HepG2 (cell line): ENCODE data around the gene PPP1CB. TPM values are rescaled to one million over a fixed set of nuclear protein-coding genes. Genes with fewer than 3 reads are reported as not detected.

Source experiments
- ATAC-seq: fragments of 200-7000 bp; cut with Tn5 transposase; 3 replicates; pipeline ENCODE4 v1.9.1; 2020; ENCODE audit warnings: mild to moderate bottlenecking, moderate library complexity
- BruUV-seq: library from RNA; stranded (reverse); fragments of 400-500 nt; replicated peaks from 2 replicates; lab custom pipeline; 2021; lab: Mats Ljungman, UMichigan
- CTCF ChIA-PET: fragments of 300-600 bp; formaldehyde crosslinking; extraction: SDS; loops from one replicate; lab custom pipeline; 2021; ENCODE audit warnings: low total read pairs, inconsistent platforms, low intra/inter-chr PET ratio; lab: Yijun Ruan, JAX
- POLR2A ChIA-PET: fragments of 350-600 bp; sonication (Branson Sonifier 250); formaldehyde crosslinking; loops from one replicate; lab custom pipeline; 2020; ENCODE audit warnings: antibody characterized with exemption, inconsistent platforms; lab: Yijun Ruan, JAX
- DNase-seq: peaks from one replicate; pipeline ENCODE4 v3.0.0-alpha.2; 2015; ENCODE audit warnings: low spot score
- FAIRE-seq: peaks from 3 replicates; lab custom pipeline; 2011; peaks lifted over from hg19 to GRCh38; lab: Jason Lieb, UNC
- H2AFZ ChIP-seq: one replicate; pipeline ENCODE4 v1.6.1; 2011; ENCODE audit warnings: low read length, inconsistent platforms
- H3K27ac ChIP-seq: fragments of 300-600 bp; 3 replicates; pipeline ENCODE4 v1.8.0; 2011; ENCODE audit warnings: mixed run types, mild to moderate bottlenecking, mixed read lengths, low read length, inconsistent platforms; ENCODE audit not compliant: insufficient read depth; ENCODE audit errors: extremely low read length
- H3K27me3 ChIP-seq, 2 experiments: fragments of 200-600 bp in 1 of 2; 2 replicates in 1 of 2; 3 replicates in 1 of 2; pipeline versions ENCODE4 v1.6.0 to v1.8.0; 2011; ENCODE audit warnings: low read length in 2 of 2, mild to moderate bottlenecking in 2 of 2, moderate library complexity in 2 of 2, inconsistent platforms in 1 of 2; ENCODE audit not compliant: insufficient read depth in 2 of 2, control insufficient read depth in 1 of 2
- H3K36me3 ChIP-seq, 2 experiments: fragments of 200-600 bp in 1 of 2; replicated peaks in 1 of 2; 2 replicates in 1 of 2; 3 replicates in 1 of 2; pipeline versions ENCODE4 v1.5.1 to v1.8.0; 2011; ENCODE audit warnings: low read length in 2 of 2, inconsistent platforms in 1 of 2; ENCODE audit not compliant: insufficient read depth in 2 of 2, control insufficient read depth in 1 of 2
- H3K4me1 ChIP-seq: 2 replicates; pipeline ENCODE4 v1.5.1; 2012; ENCODE audit warnings: low read length, inconsistent platforms; ENCODE audit not compliant: insufficient read depth
- H3K4me2 ChIP-seq: 2 replicates; pipeline ENCODE4 v1.6.0; 2011; ENCODE audit warnings: low read depth, low read length, inconsistent platforms
- H3K4me3 ChIP-seq, 3 experiments: fragments of 200-600 bp in 1 of 3; sonication (generic), shearing (Covaris generic) in 1 of 3; replicated peaks in 1 of 3; 2 replicates each; pipeline ENCODE4 v1.5.1; 2011 to 2016; ENCODE audit warnings: low read length in 3 of 3, inconsistent platforms in 2 of 3, low read depth in 2 of 3, mild to moderate bottlenecking in 2 of 3, control low read depth in 1 of 3, mixed read lengths in 1 of 3; ENCODE audit not compliant: insufficient read depth in 1 of 3
- H3K79me2 ChIP-seq: one replicate; pipeline ENCODE4 v1.6.1; 2011; ENCODE audit warnings: low read length, inconsistent platforms; ENCODE audit not compliant: insufficient read depth
- H3K9ac ChIP-seq: 2 replicates; pipeline ENCODE4 v1.6.0; 2011; ENCODE audit warnings: mild to moderate bottlenecking, low read depth, low read length, inconsistent platforms; ENCODE audit not compliant: insufficient read depth
- H3K9me3 ChIP-seq: 2 replicates; pipeline ENCODE4 v1.5.1; 2012; ENCODE audit warnings: mild to moderate bottlenecking, low read length
- H4K20me1 ChIP-seq: 2 replicates; pipeline ENCODE4 v1.6.0; 2011; ENCODE audit warnings: inconsistent platforms, mild to moderate bottlenecking, low read length, moderate library complexity; ENCODE audit not compliant: insufficient read depth
- ATF6 ChIP-seq: sonication (generic); formaldehyde crosslinking; conservative IDR thresholded peaks from 2 replicates; pipeline ENCODE4 v1.4.0; 2020; ENCODE audit warnings: missing genetic modification reagents
- EHMT2 ChIP-seq: fragments of 200-600 bp; sonication (generic); IDR thresholded peaks from 2 replicates; pipeline ENCODE4 v1.7.0; 2017; ENCODE audit warnings: antibody characterized with exemption, low read depth, low read length, borderline replicate concordance
- IRF1 ChIP-seq: sonication (generic); formaldehyde crosslinking; IDR thresholded peaks from 2 replicates; pipeline ENCODE4 v1.4.0; 2020; ENCODE audit warnings: low read depth, mild to moderate bottlenecking, missing genetic modification reagents
- SNAPC5 ChIP-seq: sonication (generic); formaldehyde crosslinking; IDR thresholded peaks from 2 replicates; pipeline ENCODE4 v1.8.1; 2023; ENCODE audit warnings: mild to moderate bottlenecking, missing genetic modification reagents, borderline replicate concordance
- WGBS: methylation state at CpG from one replicate; pipeline ENCODE4 v1.1.6; 2017; ENCODE audit warnings: low lambda C conversion rate; 5-methylcytosine and 5-hydroxymethylcytosine counted together
- in situ Hi-C: cut with HindIII; loops from 2 replicates; pipeline ENCODE4 v1.10.0; 2017; ENCODE audit warnings: low pct_unique_long_range_greater_than_20kb; ENCODE audit not compliant: extremely low pct_ligation_motif_present
- intact Hi-C: fragments of 100-400 bp; cut with micrococcal nuclease; formaldehyde crosslinking; loops from one replicate; pipeline ENCODE4 v1.10.0; 2022; ENCODE audit not compliant: unreplicated experiment
- polyA plus RNA-seq, 8 experiments: library from polyadenylated mRNA; depleted of rRNA in 3 of 8; stranded (reverse) in 7 of 8; unstranded in 1 of 8; fragments of >200 nt; fragmentation: Illumina TruSeq in 4 of 8; extraction: Trizol in 4 of 8; gene quantifications; 2 replicates each; pipeline versions ENCODE4 v1.2.1 to v1.2.3, GENCODE V29; 2011 to 2016; ENCODE audit warnings: low read depth in 4 of 8, missing spikeins in 1 of 8, mixed read lengths in 1 of 8; ENCODE audit not compliant: insufficient read depth in 1 of 8
- total RNA-seq, 5 experiments: library from RNA; depleted of rRNA; stranded (reverse); fragments of >200 nt; fragmentation: Illumina TruSeq; extraction: Trizol; gene quantifications; 2 replicates each; pipeline ENCODE4 v1.2.3, GENCODE V29; 2016; ENCODE audit warnings: low read depth in 1 of 5

The PPP1CB gene
- total and polyA plus RNA-seq, 2 of the 13 experiments (the other 11 are each of a cell fraction or from before 2014, with no cell fraction given), result 46.9 to 109 TPM

GRCh38 chr2:28705751-28706440, 45.7 kb upstream of the PPP1CB start:
- 63% methylated on average over 4 of the region's 4 CpGs for WGBS
- ATAC-seq, result no peak
- ChIA-PET CTCF (no interaction called here), POLR2A (no interaction called here)
- BruUV-seq, result no TSS peak
- no peak overlapping the region for H3K4me2 ChIP-seq
- in situ Hi-C loops (no loop called here), intact Hi-C loops (no loop called here)
- H3K27me3 ChIP-seq, result peaks cover 0 to 3% of the 10 kb centered on the region in 2 experiments; a peak in 2 of 5 replicates
- no peaks in the 10 kb centered on the region for H3K9me3 ChIP-seq
- no peak overlapping the region for H3K27ac ChIP-seq
- H2AFZ ChIP-seq, result no peak overlapping the region
- H3K4me3 ChIP-seq, result no peak overlapping the region
- no peak overlapping the region for H3K9ac ChIP-seq
- H3K79me2 ChIP-seq, result no peaks in the 10 kb centered on the region
- TF ChIP-seq EHMT2, result no peak
- no peak for TF ChIP-seq IRF1 (CRISPR knock-in tag)
- peaks cover 31% of the 10 kb centered on the region for H3K4me1 ChIP-seq
- no peak for FAIRE-seq
- DNase-seq, result no peak
- no peaks in the 10 kb centered on the region for H4K20me1 ChIP-seq
- no peaks in the 10 kb centered on the region for H3K36me3 ChIP-seq

GRCh38 chr2:28707592-28707991, 44.0 kb upstream of the PPP1CB start:
- Histone ChIP-seq H4K20me1 (no peaks in the 10 kb centered on the region), H3K27me3 (peaks cover 3 to 6% of the 10 kb centered on the region in 2 experiments; a peak in 2 of 5 replicates), H3K4me3 (no peak overlapping the region), H3K9me3 (no peaks in the 10 kb centered on the region), H3K9ac (no peak overlapping the region), H3K79me2 (no peaks in the 10 kb centered on the region), H2AFZ (no peak overlapping the region), H3K36me3 (no peaks in the 10 kb centered on the region), H3K27ac (no peak overlapping the region), H3K4me2 (no peak overlapping the region), H3K4me1 (peaks cover 21% of the 10 kb centered on the region)
- in situ Hi-C loops, result no loop called here
- intact Hi-C loops, result no loop called here
- WGBS, result 0% methylated on average over 1 of the region's 1 CpG
- no TSS peak for BruUV-seq
- no peak for DNase-seq
- POLR2A ChIA-PET, result no interaction called here
- CTCF ChIA-PET, result no interaction called here
- no peak for ATAC-seq
- no peak for FAIRE-seq
- TF ChIP-seq ATF6 (no peak), SNAPC5 (CRISPR knock-in tag) (no peak), EHMT2 (no peak)
